Daoy (cell line): ENCODE measurements around the gene RPL27A. TPM values are rescaled to one million over a fixed set of nuclear protein-coding genes. Genes with fewer than 3 reads are reported as not detected.

ENCODE experiments used
- DNase-seq: peaks from one replicate; pipeline ENCODE4 v3.0.0-alpha.2; 2015; ENCODE audit warnings: low read depth
- total RNA-seq: library from RNA; depleted of rRNA; stranded (reverse); fragments of >200 nt; shearing (Covaris generic); gene quantifications from 2 replicates; pipeline ENCODE4 v1.2.3, GENCODE V29; 2014

RPL27A gene
- total RNA-seq, 1 experiment from 2014 or later = 770 TPM

DNA sequence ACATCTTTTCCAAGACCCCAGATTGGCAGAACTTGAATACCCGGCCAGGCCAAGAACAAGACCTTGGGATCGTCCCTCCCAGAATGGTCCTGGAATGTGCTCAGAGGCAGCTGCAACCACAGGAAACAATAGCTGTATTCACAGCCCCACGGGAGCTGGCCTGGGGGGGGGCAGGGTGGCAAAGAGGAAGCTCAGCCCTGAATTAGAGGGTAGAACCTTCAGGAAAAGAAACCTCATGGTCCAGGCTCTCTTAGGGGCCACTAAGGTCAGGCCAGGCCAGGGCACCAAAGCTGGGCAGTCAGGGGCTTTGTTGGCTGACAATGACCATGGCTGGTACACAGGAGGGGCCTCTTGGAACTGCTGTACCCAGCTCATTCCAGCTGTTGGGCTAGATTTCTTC is 17.3 kb downstream of the RPL27A start:
- DNase-seq = peak; percentile 79

- no peak for DNase-seq
These were observed 19.5 kb downstream of the RPL27A start for GRCh38 chr11:8701891-8702597.

DNA sequence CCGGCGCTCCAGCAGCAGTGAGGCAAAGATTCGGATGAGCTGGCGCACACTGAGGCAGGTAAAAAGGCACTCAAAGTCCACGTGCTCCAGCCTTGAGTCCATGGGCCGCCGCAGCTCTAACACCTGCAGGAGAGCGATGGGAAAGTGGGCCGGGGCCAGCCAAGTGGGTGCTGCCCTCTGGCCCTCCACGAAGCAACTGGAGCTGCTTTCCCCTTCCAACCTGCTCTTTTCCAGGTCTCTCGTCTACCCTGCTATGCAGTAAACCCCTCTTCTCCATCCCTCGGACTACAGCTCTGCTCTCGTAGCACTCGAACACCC is 20.0 kb downstream of the RPL27A start:
- DNase-seq = no peak

DNA sequence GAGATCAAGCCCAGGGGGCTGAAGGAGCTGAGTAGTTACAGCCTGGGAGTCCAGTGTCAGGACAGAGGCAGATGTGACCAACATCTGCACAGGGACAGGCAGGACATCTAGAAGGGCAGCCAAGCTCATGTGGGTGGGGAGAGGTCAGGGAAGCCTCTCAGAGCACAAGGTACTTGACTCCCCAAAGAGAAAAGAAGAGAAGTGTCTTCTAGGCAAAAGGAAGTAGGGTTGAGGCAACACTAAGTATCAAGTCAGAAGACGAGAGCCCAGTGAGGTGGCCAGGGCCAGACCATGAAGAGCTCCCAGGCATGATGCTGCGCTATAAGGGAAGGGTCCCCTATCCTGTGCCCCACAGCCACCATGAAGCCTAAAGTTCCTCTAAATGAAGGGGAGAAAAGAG is 21.5 kb downstream of the RPL27A start:
- DNase-seq = no peak

DNA sequence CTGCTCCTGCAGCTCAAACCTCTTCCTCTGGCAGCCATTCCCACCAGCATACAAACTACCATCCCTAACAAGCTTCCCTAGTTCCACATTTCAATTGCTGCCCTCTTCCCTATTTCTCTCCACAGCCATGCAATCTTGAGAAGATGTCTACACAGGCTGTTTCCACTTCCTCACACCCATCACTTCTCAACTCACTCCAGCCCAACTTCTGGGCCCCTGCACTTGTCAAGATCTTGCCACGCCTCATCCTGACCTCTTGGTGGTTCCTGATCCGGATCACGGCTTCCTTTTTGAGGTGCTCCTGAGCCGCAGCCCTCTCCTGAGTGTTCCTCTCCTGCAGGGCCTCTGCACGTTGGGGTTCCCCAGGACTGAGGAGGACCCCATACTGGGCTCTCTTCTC is 22.6 kb downstream of the RPL27A start:
- no peak for DNase-seq

DNA sequence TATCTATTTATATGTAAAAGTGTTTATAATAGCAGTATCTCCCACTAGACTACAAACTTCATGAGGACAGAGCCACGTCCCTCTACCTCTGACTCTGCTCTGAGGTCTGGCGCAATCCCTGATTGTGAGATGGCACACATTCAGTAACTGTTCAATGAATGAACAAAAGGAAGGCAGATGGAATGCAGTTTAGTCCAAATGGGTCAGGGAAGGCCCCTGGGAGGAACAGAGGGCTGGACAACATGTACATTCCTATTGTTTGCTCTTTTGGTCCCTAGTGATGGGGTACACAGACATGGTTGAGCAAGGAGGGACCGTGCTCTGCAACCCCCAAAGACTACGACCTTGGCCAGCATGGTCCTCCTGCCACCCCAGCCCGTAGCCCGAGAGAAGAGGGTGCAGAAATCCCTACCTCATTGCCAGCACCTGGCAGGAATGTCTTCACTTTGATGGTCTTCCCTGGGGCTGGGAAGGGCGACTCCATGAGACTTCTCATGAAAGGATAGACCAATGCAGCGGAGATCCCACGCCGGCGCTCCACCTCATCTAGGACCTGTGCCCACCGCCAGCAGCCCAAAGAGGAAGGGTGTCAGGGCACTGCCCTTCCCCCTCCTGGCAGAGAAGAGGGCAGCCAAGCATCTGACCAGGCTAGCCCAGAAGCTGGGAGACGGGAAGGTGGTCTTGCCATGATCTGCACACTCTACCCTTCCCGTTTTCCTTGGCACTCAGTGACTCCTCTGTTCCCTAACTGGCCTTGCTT is 24.3 kb downstream of the RPL27A start:
- DNase-seq = no peak

DNA sequence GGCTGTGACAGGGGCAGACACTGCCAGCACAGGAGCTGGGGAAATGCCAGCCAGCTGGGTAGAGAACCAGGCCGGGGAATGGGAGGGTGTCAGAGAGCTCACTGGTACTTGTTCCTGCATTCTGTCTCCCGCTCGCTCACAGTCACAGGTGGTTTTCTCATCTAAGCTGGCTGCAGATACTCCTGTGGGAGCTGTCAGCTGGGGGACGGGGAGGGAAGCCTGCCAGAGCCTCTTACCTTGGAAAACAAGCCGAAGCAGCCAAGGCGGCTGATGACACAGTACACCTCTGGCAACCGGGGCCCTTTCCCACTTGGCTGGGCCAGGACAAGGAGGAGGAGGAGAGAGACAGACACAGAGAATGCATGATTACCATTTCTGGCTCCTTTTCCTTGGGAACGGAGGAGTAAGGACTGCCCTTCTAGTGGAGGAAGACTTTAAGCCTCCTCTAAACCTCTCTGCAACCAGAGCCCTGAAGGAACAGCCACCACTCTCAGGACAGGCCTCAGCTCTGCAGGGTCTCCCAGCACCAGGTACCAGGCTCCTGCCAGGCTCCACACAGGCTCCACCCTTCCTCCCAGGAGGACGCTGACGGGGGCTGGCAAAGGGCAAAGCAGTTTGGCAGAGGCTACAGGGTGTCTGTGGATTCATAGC is 25.1 kb downstream of the RPL27A start:
- no peak for DNase-seq

- DNase-seq = peak; percentile 81
These were observed 26.5 kb downstream of the RPL27A start for GRCh38 chr11:8709002-8709672.

DNA sequence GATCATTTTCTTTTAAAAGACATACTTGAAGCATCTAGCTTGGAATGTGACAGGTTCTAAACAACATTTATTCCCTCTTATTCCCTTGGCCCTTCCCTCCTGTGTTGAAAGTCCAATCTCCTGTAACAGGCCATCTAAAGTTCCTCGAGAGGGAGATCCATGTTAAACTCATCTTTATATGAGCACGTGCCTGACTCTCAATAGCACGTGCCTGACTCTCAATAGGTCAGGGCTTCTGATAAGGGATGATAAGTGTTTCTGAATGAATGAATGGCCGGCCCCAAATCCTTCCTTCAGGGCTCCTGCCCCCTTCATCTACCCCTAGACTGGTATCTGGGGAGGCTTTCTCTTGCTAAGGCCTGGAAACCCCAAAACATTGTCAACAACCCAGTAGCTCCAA is 27.2 kb downstream of the RPL27A start:
- no peak for DNase-seq

- no peak for DNase-seq
These were observed 29.4 kb downstream of the RPL27A start for GRCh38 chr11:8711895-8712442.

DNA sequence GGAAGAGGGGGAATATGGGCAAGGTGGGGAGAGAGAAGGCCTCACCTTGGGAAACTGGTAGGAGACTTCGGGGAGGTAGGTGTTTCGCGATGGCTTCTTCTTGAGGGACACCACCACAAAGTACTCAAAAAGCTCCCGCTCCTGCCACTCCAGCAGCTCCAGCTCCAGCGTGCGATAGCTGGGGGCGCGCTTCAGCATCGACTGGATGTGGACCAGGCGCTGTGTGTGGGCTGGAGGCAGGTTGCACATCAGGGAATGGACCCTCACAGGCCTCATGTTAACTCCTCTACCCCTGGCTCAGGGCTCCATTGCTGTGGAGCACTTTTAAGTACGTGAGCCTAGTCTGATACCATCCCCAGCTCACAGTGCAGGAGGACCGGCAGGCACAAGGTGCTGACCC is 29.9 kb downstream of the RPL27A start:
- no peak for DNase-seq

DNA sequence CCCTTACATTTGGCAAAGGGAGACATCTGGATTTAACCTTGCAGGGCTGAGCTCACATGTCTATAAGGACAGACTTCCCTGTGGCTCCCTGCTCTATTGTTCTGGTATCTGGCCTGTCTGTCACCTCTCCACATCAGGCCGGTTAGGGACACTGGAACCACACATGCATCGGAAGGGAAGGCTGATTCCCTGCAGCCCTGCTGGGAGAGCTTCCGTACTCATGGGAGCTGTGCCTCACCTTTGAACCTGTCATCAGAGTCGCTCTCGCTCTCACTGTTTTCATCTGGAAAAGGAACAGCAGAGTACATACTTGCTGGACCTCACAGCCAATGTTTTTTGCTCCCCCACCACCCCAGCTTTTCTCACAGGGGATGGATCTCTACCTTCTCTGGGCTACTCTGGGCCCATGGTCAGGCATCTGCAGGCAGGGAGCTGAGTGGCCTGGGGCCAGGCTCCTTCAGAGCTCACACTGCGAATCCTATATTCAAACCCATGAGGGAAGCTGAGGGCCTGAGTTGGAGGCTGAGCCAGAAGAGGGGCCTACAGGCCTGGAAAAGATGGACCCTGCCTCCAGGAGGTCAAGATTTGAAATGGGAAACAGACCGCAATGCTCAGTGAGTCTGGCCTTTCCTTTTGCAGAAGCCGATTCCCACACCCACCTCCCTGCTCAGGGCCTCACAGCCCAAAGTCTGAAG is 31.3 kb downstream of the RPL27A start:
- DNase-seq = no peak

GRCh38 chr11:8714622-8715225 is 32.1 kb downstream of the RPL27A start:
- peak; percentile 28 for DNase-seq

DNA sequence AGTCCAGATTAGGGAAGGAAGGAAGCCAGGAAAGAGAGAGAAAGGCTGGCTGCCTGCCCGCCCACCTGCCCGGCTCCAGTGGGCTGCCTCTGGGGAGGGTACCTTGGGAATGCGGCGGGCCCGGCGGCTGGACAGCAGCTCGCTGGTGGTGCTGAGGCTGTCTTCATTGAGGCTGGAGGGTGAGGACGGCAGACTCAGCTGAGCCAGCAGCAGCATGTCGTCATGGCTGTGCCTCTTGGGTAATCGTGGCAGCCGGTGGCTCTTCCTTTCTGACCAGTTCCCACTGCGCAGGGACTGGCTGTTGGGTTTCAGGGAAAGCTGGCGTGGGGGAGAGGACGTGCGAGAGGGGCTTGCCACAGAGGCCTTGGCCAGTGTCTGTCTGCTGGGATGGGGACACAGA is 32.9 kb downstream of the RPL27A start:
- DNase-seq = no peak

DNA sequence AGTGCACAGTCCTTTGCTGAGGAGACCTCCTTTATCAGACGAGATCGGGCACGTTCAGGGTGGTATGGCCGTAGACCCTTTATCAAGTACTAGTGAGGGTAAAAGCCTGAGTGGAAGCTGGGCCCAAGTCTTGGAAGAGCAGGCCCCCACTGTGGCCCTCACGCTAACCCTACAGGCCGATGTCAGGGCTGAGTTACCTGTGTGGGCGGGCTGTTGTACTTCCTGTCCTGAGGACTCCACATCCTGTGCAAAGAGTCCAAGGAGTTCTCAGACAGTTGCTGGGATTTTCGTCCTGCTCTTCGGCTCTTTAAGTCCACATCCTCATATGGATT is 34.9 kb downstream of the RPL27A start:
- DNase-seq = no peak

GRCh38 chr11:8717876-8718753 is 35.5 kb downstream of the RPL27A start:
- peak; percentile 82 for DNase-seq

DNA sequence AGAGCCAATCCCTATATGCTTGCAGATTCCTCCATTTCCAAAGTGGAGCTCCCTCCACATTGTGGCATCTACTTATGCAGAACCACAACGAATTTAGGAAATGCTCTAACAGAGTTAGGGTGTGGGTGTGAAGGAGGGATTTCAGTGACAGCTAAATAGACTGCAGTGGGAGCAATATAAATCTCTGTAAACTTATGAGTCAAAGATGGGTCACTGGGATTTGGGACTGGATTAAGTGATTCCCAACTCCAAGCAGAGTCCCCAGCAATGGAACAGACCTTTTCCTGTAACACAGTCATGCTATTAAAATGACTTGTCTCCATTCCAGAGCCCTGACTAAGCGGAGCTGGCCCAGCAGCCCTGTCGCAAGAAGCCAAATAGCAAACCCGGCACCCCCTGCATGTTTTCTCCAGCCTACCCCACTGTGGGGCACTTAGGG is 36.6 kb downstream of the RPL27A start:
- peak; percentile 93 for DNase-seq

DNA sequence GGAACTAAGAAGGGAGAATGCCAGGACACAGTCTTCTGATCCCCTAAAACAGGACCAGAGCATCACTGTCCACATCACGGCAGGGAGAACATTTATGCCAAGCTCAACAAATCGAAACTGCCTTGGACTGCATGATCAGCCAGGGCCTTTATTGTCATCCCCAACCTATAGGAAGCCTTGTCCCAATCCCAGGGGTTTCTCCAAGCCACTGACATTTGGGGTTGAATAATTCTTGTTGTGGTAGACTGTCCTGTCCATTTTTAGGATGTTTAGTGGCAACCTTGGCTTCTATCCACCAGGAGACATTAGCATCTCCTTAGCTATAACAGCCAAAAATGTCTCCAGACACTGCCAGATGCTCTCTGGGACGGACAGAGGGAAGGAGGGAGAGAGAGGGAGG is 37.1 kb downstream of the RPL27A start:
- DNase-seq = no peak

DNA sequence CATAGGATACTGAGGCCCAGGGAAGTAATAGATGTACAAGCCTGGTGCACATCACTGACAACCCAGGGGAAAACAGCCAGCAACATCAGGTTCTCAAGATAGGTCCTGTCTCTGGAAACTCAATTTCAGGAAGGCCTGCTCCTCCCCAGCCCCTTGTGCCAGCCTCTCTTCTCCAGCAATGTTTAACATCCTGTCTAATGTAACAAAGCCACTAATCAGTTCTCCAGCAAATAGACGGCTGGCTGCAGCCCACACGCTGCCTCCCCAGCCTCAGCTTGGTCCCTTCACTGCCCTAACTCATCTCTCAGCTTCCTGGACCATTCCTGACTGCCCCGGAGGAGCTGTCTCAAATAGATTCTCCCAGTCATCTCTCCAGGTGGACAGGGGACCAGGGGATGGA is 37.8 kb downstream of the RPL27A start:
- DNase-seq = peak; percentile 45
